Measurements from ENCODE around the gene HMGXB3.
"Not testable (repeated sequence)": the region's sequence is repeated elsewhere in the genome, so short reads cannot be mapped to it uniquely, and the experiment has no call there.

Gene HMGXB3

DNA sequence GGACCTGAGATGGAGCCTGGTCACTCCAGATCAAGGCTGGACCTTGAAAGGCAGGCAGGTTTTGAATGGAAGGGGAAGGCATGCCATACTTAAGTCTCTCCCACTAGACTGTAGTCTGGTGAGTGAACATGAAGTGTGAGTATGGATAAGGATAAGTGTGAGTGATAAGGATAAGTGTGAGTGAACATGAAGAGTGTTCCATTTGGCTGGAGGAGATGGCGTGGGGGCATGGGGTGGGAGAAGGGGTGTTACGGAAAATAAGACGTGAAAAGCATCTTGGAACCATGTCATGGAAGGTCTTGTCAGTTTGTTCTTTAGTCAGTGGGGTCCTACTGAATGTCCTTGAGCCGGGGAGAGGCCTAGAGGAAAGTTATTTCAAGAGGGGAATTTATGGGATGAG lies 32.8 kb downstream of the HMGXB3 start:
- Histone ChIP-seq H3K4me1 (ENCODE audit: control insufficient read depth, insufficient read depth, low read length) (no peaks in the 10 kb centered on the region), H3K36me3 (ENCODE audit: control insufficient read depth, insufficient read depth, low read length) (peaks cover 14% of the 10 kb centered on the region), H3K9me3 (ENCODE audit: control insufficient read depth, low read length) (no peaks in the 10 kb centered on the region), H3K9ac (ENCODE audit: low read length) (no peak overlapping the region), H3K27me3 (ENCODE audit: control insufficient read depth, insufficient read depth, low read length) (no peaks in the 10 kb centered on the region), H3K4me3 (ENCODE audit: low read length) (no peak overlapping the region)

DNA sequence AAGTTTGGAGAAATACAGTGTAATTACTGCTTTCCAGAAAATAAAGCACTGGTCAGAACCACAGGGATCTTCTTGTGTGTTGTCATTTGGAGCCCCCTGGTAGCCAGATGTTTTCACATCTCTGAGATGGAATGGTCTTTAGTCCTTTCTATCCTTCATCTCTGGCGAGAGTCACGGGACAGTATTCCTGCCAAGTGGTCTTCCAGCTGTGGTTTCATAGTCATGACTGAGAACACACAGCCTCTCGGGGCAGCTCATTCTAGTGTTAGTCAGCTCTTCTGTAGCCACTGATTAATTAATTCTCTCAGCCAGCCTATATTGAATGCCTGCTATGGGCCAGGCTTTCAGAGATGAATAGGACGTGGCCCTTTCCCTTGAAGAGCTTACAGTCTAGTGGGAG lies 34.1 kb downstream of the HMGXB3 start:
- Histone ChIP-seq H3K27me3 (ENCODE audit: control insufficient read depth, insufficient read depth, low read length) (no peaks in the 10 kb centered on the region), H3K4me3 (ENCODE audit: low read length) (no peak overlapping the region), H3K4me1 (ENCODE audit: control insufficient read depth, insufficient read depth, low read length) (no peaks in the 10 kb centered on the region), H3K9me3 (ENCODE audit: control insufficient read depth, low read length) (no peaks in the 10 kb centered on the region), H3K9ac (ENCODE audit: low read length) (no peak overlapping the region), H3K36me3 (ENCODE audit: control insufficient read depth, insufficient read depth, low read length) (peaks cover 14% of the 10 kb centered on the region)

DNA sequence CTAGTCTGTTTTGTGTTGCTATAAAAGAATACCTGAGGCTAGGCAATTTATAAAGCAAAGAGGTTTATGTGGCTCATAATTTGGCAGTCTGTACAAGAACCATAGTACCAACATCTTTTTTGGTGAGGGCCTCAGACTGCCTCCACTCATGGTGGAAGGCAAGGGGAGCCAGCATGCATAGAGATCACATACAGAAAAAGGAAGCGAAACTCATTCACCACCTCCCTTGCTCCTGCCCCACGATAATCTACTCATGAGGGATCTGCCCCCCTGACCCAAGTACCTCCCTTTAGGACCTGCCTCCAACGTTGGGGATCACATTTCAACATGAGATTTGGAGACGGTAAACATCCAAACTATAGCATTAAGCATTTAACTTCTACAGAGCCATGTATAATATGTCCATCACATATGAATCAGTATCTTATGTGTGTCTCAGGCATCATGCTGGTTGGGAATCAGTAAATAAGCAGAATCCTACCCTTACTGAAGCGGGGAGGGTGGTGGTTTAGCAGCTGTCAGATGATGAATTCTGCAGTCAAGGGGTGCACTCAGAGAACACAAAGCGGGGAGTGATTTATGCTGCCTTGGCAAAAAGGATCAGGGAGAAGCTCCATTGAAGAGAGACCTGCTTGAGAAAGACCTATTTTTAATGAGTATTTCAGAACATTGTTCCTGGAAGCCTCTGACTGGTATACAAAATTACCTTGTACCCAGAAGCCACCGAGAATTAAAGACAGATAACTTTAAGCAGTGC lies 34.8 kb downstream of the HMGXB3 start:
- Histone ChIP-seq H3K36me3 (ENCODE audit: control insufficient read depth, insufficient read depth, low read length) (peaks cover 14% of the 10 kb centered on the region), H3K4me1 (ENCODE audit: control insufficient read depth, insufficient read depth, low read length) (no peaks in the 10 kb centered on the region), H3K27me3 (ENCODE audit: control insufficient read depth, insufficient read depth, low read length) (no peaks in the 10 kb centered on the region), H3K9ac (ENCODE audit: low read length) (no peak overlapping the region), H3K9me3 (ENCODE audit: control insufficient read depth, low read length) (no peaks in the 10 kb centered on the region), H3K4me3 (ENCODE audit: low read length) (no peak overlapping the region)

DNA sequence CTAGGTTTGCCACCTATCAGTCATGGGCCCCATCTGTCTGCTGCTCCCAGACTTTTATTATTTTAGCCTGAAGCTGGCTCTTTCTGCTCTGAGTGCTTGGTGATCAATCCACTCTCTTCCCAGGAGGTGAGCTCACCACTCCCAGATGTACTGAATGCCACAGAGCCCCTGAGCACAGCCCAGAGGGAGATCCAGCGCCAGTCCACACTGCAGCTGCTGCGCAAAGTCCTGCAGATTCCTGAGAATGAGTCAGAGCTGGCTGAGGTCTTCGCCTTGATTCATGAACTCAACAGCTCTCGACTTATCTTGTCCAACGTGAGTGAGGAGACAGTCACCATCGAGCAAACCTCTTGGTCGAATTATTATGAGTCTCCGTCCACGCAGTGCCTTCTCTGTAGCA lies 36.0 kb downstream of the HMGXB3 start:
- Histone ChIP-seq H3K9ac (ENCODE audit: low read length) (no peak overlapping the region), H3K9me3 (ENCODE audit: control insufficient read depth, low read length) (no peaks in the 10 kb centered on the region), H3K4me1 (ENCODE audit: control insufficient read depth, insufficient read depth, low read length) (no peaks in the 10 kb centered on the region), H3K36me3 (ENCODE audit: control insufficient read depth, insufficient read depth, low read length) (peaks cover 21% of the 10 kb centered on the region), H3K27me3 (ENCODE audit: control insufficient read depth, insufficient read depth, low read length) (no peaks in the 10 kb centered on the region), H3K4me3 (ENCODE audit: low read length) (no peak overlapping the region)

DNA sequence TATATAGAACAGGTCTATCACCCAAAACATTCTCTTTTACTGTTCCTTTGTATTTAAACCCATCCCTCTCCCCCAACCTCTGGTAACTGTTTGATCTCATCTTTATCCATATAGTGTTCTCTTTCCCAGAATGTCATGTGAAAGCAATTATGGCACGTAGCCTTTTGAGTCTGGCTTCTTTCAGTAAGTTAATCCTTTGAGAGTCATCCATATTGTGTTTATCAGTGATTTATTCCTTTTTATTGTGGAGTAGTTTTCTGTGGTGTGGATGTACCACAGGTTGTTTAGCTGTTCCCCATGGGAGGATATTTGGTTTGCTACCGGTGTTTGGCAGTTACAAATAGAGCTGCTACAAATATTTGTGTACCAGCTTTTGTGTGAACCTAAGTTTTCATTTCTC lies 38.0 kb downstream of the HMGXB3 start:
- H3K4me1 ChIP-seq (ENCODE audit: control insufficient read depth, insufficient read depth, low read length) = no peaks in the 10 kb centered on the region
- H3K27me3 ChIP-seq (ENCODE audit: control insufficient read depth, insufficient read depth, low read length) = no peaks in the 10 kb centered on the region
- H3K4me3 ChIP-seq (ENCODE audit: low read length) = no peak overlapping the region
- no peak overlapping the region for H3K9ac ChIP-seq (ENCODE audit: low read length)
- peaks cover 25% of the 10 kb centered on the region for H3K36me3 ChIP-seq (ENCODE audit: control insufficient read depth, insufficient read depth, low read length)
- H3K9me3 ChIP-seq (ENCODE audit: control insufficient read depth, low read length) = no peaks in the 10 kb centered on the region

DNA sequence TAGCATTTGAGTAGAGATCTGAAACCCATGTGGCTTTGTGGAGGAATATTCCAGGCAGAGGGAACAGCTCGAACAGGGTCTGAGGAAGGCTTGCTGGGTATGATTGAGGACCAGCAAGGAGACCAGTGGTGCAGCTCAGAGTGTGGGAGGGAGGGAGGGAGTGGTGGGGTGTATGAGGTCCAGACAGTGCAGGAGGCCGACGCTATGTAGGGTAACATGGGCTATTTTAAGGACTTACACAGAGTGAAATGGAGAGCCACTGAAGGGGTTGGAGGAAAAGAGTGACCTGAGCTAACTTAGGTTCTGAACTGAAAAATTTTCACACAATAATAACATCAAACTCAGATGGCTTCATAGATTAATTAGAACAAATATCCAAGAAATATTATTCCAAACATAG lies 41.9 kb downstream of the HMGXB3 start:
- no peaks in the 10 kb centered on the region for H3K27me3 ChIP-seq (ENCODE audit: control insufficient read depth, insufficient read depth, low read length)
- peaks cover 24% of the 10 kb centered on the region for H3K36me3 ChIP-seq (ENCODE audit: control insufficient read depth, insufficient read depth, low read length)
- peaks cover 9% of the 10 kb centered on the region for H3K4me1 ChIP-seq (ENCODE audit: control insufficient read depth, insufficient read depth, low read length)
- no peak overlapping the region for H3K4me3 ChIP-seq (ENCODE audit: low read length)
- no peaks in the 10 kb centered on the region for H3K9me3 ChIP-seq (ENCODE audit: control insufficient read depth, low read length)
- H3K9ac ChIP-seq (ENCODE audit: low read length) = no peak overlapping the region

DNA sequence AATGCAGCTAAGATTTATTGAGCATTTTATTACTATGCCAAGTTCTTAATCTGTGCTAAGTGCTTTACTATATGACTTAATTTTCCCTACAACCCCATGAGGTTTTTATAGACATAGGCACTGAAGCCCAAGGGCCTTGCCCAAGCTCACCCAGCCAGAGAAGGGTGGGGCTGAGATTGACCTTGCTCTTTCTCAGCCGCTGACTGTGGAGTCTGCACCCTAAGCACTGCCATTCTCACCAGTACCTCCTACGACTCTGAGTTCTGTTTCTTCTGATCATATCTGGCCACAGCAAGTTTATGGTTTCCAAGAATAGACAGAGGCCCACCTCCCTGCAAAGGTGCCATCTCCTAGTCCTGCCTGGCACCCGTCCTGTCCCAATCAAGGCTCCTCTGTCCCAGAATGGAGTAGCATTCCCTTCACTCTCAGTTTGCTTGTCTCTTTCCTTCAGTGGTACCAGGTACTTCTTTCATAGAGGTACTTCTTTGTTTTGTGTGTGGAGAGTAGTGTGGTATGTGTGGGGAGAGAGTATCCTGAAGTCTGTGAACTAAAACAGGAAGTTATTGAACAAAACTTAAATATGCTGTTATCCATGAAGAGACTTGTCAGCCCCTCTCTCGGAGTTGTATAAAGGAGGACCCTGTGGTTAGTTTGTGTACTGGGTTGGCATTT lies 43.3 kb downstream of the HMGXB3 start:
- H3K9me3 ChIP-seq (ENCODE audit: control insufficient read depth, low read length) = no peaks in the 10 kb centered on the region
- peaks cover 34% of the 10 kb centered on the region for H3K36me3 ChIP-seq (ENCODE audit: control insufficient read depth, insufficient read depth, low read length)
- H3K4me3 ChIP-seq (ENCODE audit: low read length) = no peak overlapping the region
- peaks cover 9% of the 10 kb centered on the region for H3K4me1 ChIP-seq (ENCODE audit: control insufficient read depth, insufficient read depth, low read length)
- H3K9ac ChIP-seq (ENCODE audit: low read length) = no peak overlapping the region
- no peaks in the 10 kb centered on the region for H3K27me3 ChIP-seq (ENCODE audit: control insufficient read depth, insufficient read depth, low read length)

DNA sequence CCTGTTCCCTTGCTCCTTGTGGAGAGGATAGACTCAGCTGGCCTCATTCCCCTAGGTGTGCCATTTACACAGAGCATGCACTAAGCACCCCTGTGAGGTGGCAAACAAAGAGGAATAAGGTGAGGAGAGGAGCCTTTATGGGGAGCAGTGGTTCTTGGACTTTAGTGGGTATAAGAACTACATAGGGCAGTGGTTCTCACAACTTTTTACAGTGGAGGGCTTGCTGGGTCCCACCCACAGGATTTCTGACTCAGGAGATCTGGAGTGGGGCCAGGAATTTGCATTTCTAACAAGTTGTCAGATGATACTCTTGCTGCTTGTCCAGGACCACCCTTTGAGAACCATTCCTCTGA lies 43.8 kb downstream of the HMGXB3 start:
- peaks cover 9% of the 10 kb centered on the region for H3K4me1 ChIP-seq (ENCODE audit: control insufficient read depth, insufficient read depth, low read length)
- H3K36me3 ChIP-seq (ENCODE audit: control insufficient read depth, insufficient read depth, low read length) = peaks cover 35% of the 10 kb centered on the region
- no peaks in the 10 kb centered on the region for H3K27me3 ChIP-seq (ENCODE audit: control insufficient read depth, insufficient read depth, low read length)
- H3K9me3 ChIP-seq (ENCODE audit: control insufficient read depth, low read length) = no peaks in the 10 kb centered on the region
- no peak overlapping the region for H3K9ac ChIP-seq (ENCODE audit: low read length)
- no peak overlapping the region for H3K4me3 ChIP-seq (ENCODE audit: low read length)

DNA sequence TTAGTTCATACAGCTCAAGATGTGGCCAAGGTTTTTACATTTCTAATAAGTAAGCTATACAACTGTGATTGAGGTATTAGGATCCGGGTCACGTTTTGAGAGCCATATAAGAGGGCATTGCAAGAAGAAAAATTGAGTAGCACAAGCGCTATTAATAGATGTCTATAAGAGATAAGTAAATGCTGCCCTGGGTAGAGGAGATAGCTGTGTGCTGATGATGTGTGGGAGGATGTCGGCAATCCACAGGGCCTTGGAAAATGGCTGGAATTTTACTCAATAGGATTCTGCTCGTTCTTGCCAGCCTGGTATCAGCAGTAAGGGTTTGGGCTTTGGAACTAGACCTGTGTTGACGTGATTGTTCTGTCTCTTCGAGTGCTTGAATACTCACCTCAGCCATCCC lies 44.2 kb downstream of the HMGXB3 start:
- Histone ChIP-seq H3K9ac (ENCODE audit: low read length) (no peak overlapping the region), H3K4me3 (ENCODE audit: low read length) (no peak overlapping the region), H3K4me1 (ENCODE audit: control insufficient read depth, insufficient read depth, low read length) (peaks cover 9% of the 10 kb centered on the region), H3K36me3 (ENCODE audit: control insufficient read depth, insufficient read depth, low read length) (peaks cover 39% of the 10 kb centered on the region), H3K9me3 (ENCODE audit: control insufficient read depth, low read length) (no peaks in the 10 kb centered on the region), H3K27me3 (ENCODE audit: control insufficient read depth, insufficient read depth, low read length) (no peaks in the 10 kb centered on the region)

DNA sequence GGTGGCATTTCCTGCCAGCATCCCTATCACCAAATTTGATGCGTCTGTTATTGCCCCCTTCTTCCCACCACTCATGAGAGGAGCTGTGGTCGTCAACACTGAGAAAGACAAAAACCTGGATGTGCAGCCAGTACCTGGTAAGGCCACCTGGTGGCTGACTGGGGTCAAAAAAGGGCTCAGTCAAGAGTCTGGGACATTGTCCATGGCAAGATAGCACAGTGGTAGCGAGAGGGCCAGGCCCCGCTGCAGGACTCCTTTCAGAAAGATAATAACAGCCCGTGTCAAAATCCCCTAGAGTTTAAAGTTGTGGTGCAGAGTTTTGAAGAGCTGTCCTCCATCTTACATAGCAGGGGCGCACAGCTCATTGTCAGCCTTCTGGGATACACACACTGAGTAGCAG lies 45.0 kb downstream of the HMGXB3 start:
- Histone ChIP-seq H3K4me3 (ENCODE audit: low read length) (no peak overlapping the region), H3K9ac (ENCODE audit: low read length) (no peak overlapping the region), H3K27me3 (ENCODE audit: control insufficient read depth, insufficient read depth, low read length) (no peaks in the 10 kb centered on the region), H3K4me1 (ENCODE audit: control insufficient read depth, insufficient read depth, low read length) (peaks cover 9% of the 10 kb centered on the region), H3K9me3 (ENCODE audit: control insufficient read depth, low read length) (no peaks in the 10 kb centered on the region), H3K36me3 (ENCODE audit: control insufficient read depth, insufficient read depth, low read length) (peaks cover 43% of the 10 kb centered on the region)

DNA sequence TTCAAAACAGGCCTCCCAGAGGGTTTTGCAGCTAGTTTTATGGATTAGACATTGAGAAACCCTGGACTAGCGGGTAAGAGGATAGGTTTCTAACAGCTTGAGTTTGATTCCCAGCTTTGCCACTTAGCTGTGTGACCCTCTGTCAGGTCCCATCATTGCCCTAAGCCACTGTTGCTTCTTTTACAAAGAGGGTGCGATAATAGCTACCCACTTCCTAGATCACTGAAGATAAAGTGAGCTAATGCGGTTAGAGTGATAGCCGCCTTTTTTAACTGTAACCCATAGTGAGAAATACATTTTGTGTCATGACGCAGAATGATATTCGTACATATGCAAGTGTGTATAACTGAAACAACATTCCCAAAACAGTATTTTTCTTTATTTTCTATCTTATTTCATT lies 45.5 kb downstream of the HMGXB3 start:
- no peak overlapping the region for H3K4me3 ChIP-seq (ENCODE audit: low read length)
- H3K4me1 ChIP-seq (ENCODE audit: control insufficient read depth, insufficient read depth, low read length) = peaks cover 9% of the 10 kb centered on the region
- no peaks in the 10 kb centered on the region for H3K9me3 ChIP-seq (ENCODE audit: control insufficient read depth, low read length)
- H3K9ac ChIP-seq (ENCODE audit: low read length) = no peak overlapping the region
- peaks cover 41% of the 10 kb centered on the region for H3K36me3 ChIP-seq (ENCODE audit: control insufficient read depth, insufficient read depth, low read length)
- no peaks in the 10 kb centered on the region for H3K27me3 ChIP-seq (ENCODE audit: control insufficient read depth, insufficient read depth, low read length)

DNA sequence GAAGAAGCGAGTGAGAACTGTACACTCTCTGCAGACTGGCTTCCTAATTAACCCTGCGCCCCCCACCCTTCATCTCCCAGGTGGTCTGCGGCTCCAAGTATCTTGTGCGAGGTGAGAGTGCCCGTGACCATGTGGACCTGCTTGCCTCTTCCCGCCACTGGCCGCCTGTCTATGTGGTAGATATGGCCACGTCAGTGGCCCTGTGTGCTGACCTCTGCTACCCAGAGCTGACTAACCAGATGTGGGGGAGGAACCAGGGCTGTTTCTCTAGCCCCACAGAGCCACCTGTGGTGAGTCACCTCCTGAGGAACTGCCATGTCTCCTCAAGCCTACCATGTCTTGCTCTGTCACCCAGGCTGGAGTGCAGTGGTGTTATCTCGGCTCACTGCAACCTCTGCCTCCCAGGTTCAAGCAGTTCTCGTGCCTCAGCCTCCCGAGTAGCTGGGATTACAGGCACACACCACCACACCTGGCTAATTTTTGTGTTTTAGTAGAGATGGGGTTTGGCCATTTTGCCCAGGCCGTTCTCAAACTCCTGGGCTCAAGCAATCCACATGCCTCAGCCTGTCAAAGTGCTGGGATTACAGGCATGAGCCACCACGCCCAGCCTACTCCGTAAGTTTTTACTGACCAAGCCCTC lies 49.8 kb downstream of the HMGXB3 start:
- not testable (repeated sequence) for H3K4me1 ChIP-seq (ENCODE audit: control insufficient read depth, insufficient read depth, low read length); H3K4me3 ChIP-seq (ENCODE audit: low read length); H3K27me3 ChIP-seq (ENCODE audit: control insufficient read depth, insufficient read depth, low read length); H3K9me3 ChIP-seq (ENCODE audit: control insufficient read depth, low read length); H3K9ac ChIP-seq (ENCODE audit: low read length)
- H3K36me3 ChIP-seq (ENCODE audit: control insufficient read depth, insufficient read depth, low read length) = peaks cover 38% of the 10 kb centered on the region
